GM18499 (cell line): Measurements from ENCODE around the gene CSPG4.

Experiments used
- ATAC-seq: cut with Tn5 transposase; IDR thresholded peaks from one replicate; pipeline ENCODE4 v1.9.1; 2021; ENCODE audit warnings: moderate number of reproducible peaks; ENCODE audit not compliant: insufficient read depth, unreplicated experiment

Gene CSPG4

GRCh38 chr15:75672646-75673425, 39.8 kb downstream of the CSPG4 start:
- no peak for ATAC-seq

GRCh38 chr15:75671730-75672602, 40.7 kb downstream of the CSPG4 start:
- ATAC-seq, result no peak

- ATAC-seq, result no peak
Observed at GRCh38 chr15:75669879-75670212, 42.8 kb downstream of the CSPG4 start.

- no peak for ATAC-seq
Observed at GRCh38 chr15:75669191-75669878, 43.3 kb downstream of the CSPG4 start.

- no peak for ATAC-seq
Observed at GRCh38 chr15:75666823-75667501, 45.7 kb downstream of the CSPG4 start.

GRCh38 chr15:75663931-75664421, 48.7 kb downstream of the CSPG4 start:
- no peak for ATAC-seq

- ATAC-seq, result no peak
Observed at GRCh38 chr15:75662823-75663519, 49.7 kb downstream of the CSPG4 start.

- no peak for ATAC-seq
Observed at GRCh38 chr15:75661756-75662140, 50.9 kb downstream of the CSPG4 start.

- ATAC-seq, result no peak
Observed at GRCh38 chr15:75661100-75661755, 51.4 kb downstream of the CSPG4 start.

- no peak for ATAC-seq
Observed at GRCh38 chr15:75659928-75660645, 52.6 kb downstream of the CSPG4 start.

- no peak for ATAC-seq
Observed at GRCh38 chr15:75659141-75659771, 53.4 kb downstream of the CSPG4 start.

GRCh38 chr15:75656813-75657212, 55.8 kb downstream of the CSPG4 start:
- no peak for ATAC-seq

GRCh38 chr15:75656331-75656730, 56.3 kb downstream of the CSPG4 start:
- ATAC-seq, result no peak

- ATAC-seq, result no peak
Observed at GRCh38 chr15:75655931-75656330, 56.7 kb downstream of the CSPG4 start.

- no peak for ATAC-seq
Observed at GRCh38 chr15:75654201-75654907, 58.3 kb downstream of the CSPG4 start.

- no peak for ATAC-seq
Observed at GRCh38 chr15:75653347-75653913, 59.2 kb downstream of the CSPG4 start.
